ENCODE data around the gene PRRC2A. TPM values are rescaled to one million over a fixed set of nuclear protein-coding genes. Genes with fewer than 3 reads are reported as not detected.

PRRC2A gene
- total RNA-seq, 2 experiments from 2014 or later: 156 to 355 TPM

- POLR2A ChIA-PET: interaction anchor here (0.9 to 1.5 kb wide), 3 partner anchors 109 to 298 kb away, joined by 4 read pairs; partner anchors contain the start of gene LSM2
- CTCF ChIA-PET (ENCODE audit: unreplicated experiment): no interaction called here
- H2AFZ ChIP-seq (ENCODE audit: low read length): peak overlapping the region; percentile 3; the same call in 1 of the 2 replicates
- peak overlapping the region; percentile 43 for H3K27ac ChIP-seq (ENCODE audit: low read depth, low read length, poor library complexity, severe bottlenecking)
- no peaks in the 10 kb centered on the region for H4K20me1 ChIP-seq (ENCODE audit: insufficient read depth, low read length)
- peak overlapping the region; percentile 97 for H3K4me2 ChIP-seq (ENCODE audit: low read length)
- no peaks in the 10 kb centered on the region for H3K9me2 ChIP-seq (ENCODE audit: insufficient read depth, low read length)
- H3K36me3 ChIP-seq (ENCODE audit: insufficient read depth, low read length): peaks cover 34% of the 10 kb centered on the region
- H3K79me2 ChIP-seq (ENCODE audit: insufficient read depth, low read depth, low read length): peaks cover 33% of the 10 kb centered on the region
- H3K9me3 ChIP-seq (ENCODE audit: low read length): no peaks in the 10 kb centered on the region
- TF ChIP-seq EZH2phosphoT487 (IDR thresholded peaks at IDR 0.05; ENCODE audit: borderline replicate concordance, low read depth, low read length) (no peak), CTCF (conservative IDR thresholded peaks at IDR 0.05; ENCODE audit: low read length) (no peak)
- BruUV-seq (replicated peaks): no TSS peak
- H3K4me1 ChIP-seq (ENCODE audit: insufficient read depth, low read length, poor library complexity, severe bottlenecking): peaks cover 55% of the 10 kb centered on the region
- peak; percentile 49 for DNase-seq (ENCODE audit: low spot score)
- peak overlapping the region; percentile 75 for H3K4me3 ChIP-seq (ENCODE audit: low read depth, low read length, poor library complexity, severe bottlenecking)
- intact Hi-C loops (cut with micrococcal nuclease; ENCODE audit: unreplicated experiment): no loop called here
These were observed 39.3 kb downstream of the PRRC2A start for GRCh38 chr6:31659649-31660380.

- Histone ChIP-seq H3K36me3 (ENCODE audit: insufficient read depth, low read length) (peaks cover 34% of the 10 kb centered on the region), H3K9me2 (ENCODE audit: insufficient read depth, low read length) (no peaks in the 10 kb centered on the region), H3K4me3 (ENCODE audit: low read depth, low read length, poor library complexity, severe bottlenecking) (peak within 1 kb of the TSS; percentile 75), H4K20me1 (ENCODE audit: insufficient read depth, low read length) (no peaks in the 10 kb centered on the region), H3K4me1 (ENCODE audit: insufficient read depth, low read length, poor library complexity, severe bottlenecking) (peaks cover 55% of the 10 kb centered on the region), H3K27ac (ENCODE audit: low read depth, low read length, poor library complexity, severe bottlenecking) (peak within 1 kb of the TSS; percentile 43), H3K79me2 (ENCODE audit: insufficient read depth, low read depth, low read length) (peaks cover 33% of the 10 kb centered on the region), H3K9me3 (ENCODE audit: low read length) (no peaks in the 10 kb centered on the region), H3K4me2 (ENCODE audit: low read length) (peak within 1 kb of the TSS; percentile 97), H2AFZ (ENCODE audit: low read length) (peak within 1 kb of the TSS; percentile 3; the same call in 1 of the 2 replicates)
- ChIA-PET POLR2A (interaction anchor here (0.6 to 1.9 kb wide), 7 partner anchors 8 to 298 kb away, joined by 3 to 8 read pairs (median 4); partner anchors contain the start of genes BAG6 and LSM2), CTCF (ENCODE audit: unreplicated experiment) (no interaction called here)
- no TSS peak for BruUV-seq (replicated peaks)
- intact Hi-C loops (cut with micrococcal nuclease; ENCODE audit: unreplicated experiment): no loop called here
- DNase-seq (ENCODE audit: low spot score): peak; percentile 86
- no peak for TF ChIP-seq EZH2phosphoT487 (IDR thresholded peaks at IDR 0.05; ENCODE audit: borderline replicate concordance, low read depth, low read length)
- TF ChIP-seq CTCF (conservative IDR thresholded peaks at IDR 0.05; ENCODE audit: low read length): no peak
These were observed 40.1 kb downstream of the PRRC2A start, which contains the start of gene C6orf47 for GRCh38 chr6:31660381-31661261. C6orf47 (minus strand) TSS chr6:31660778; CDS start chr6:31659947, 831 bp downstream.

Data from OCI-LY7 (cell line).